Iris pigment epithelial cell (primary cell): ENCODE measurements around the gene DMWD.
A peak's percentile ranks its signal among the peaks of the same experiment; 100 is the strongest.
"Not testable (repeated sequence)": the region's sequence is repeated elsewhere in the genome, so short reads cannot be mapped to it uniquely, and the experiment has no call there.

ENCODE experiments used
- DNase-seq: peaks from one replicate; pipeline ENCODE4 v3.0.0-alpha.2; 2011; ENCODE audit warnings: low read depth

The DMWD gene

DNA sequence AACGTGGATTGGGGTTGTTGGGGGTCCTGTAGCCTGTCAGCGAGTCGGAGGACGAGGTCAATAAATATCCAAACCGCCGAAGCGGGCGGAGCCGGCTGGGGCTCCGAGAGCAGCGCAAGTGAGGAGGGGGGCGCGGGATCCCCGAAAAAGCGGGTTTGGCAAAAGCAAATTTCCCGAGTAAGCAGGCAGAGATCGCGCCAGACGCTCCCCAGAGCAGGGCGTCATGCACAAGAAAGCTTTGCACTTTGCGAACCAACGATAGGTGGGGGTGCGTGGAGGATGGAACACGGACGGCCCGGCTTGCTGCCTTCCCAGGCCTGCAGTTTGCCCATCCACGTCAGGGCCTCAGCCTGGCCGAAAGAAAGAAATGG, 22.8 kb downstream of the DMWD start:
- peak; percentile 54 for DNase-seq

GRCh38 chr19:45768984-45769782, 23.5 kb downstream of the DMWD start, which contains the start of gene SIX5:
TSS of gene SIX5 (minus strand) at chr19:45769252. CDS start at chr19:45768844, 408 bp downstream.
- DNase-seq = peak; percentile 97

DNA sequence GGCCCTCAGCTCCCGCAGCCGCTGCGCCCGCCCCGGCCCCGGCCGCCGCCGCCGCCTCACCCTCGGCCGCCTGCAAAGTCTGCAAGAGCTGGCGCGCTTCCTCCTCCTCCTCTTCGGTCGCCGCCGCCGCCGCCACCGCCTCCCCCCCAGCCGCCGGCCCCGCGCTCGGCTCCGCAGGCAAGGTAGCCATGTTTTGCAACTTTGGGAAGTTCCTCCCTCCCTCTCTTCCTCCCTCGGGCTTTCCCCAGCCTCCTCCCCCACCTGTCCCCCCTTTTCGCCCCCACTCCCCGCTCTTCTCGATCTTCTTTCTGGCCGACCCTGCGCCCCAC, 24.0 kb downstream of the DMWD start:
- peak; percentile 63 for DNase-seq

DNA sequence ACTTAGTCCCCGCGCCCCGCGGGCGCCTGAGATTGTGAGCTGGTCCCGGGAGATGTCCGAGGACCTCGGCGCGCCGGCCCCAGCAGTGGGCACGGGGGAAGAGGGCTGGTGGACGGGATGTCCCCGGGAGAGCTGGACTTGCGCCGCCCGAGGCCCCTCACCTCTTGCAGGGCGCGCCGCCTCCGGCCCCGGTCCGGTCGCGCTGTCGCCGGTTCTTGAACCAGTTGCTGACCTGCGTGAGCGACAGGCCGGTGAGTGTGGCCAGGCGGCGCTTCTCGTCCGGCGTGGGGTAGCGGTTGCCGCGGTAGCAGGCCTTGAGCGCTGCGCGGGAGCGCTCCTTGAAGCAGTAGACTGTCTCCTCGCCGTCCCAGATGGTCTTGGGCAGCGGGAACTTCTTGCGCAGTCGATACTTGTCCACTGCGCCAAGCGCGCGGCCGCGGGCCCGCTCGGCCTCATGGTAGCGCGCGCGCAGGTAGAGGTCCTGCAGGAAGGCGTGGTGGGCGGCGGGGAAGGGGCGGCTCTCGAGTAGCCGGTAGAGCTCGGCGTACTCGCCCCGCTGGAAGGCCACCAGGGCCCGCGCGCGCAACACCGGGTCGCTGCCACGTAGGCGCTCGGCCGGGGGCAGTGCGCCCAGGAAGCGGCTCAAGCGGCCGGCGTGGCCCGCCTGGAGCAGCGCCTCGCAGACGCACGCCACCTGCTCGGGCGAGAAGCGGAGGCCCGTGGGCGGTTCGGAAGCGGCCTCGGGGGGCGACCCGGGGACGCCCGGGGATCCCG, 24.6 kb downstream of the DMWD start:
- DNase-seq = peak; percentile 86

- peak; percentile 92 for DNase-seq
Observed at GRCh38 chr19:45767410-45767880, 25.2 kb downstream of the DMWD start.

DNA sequence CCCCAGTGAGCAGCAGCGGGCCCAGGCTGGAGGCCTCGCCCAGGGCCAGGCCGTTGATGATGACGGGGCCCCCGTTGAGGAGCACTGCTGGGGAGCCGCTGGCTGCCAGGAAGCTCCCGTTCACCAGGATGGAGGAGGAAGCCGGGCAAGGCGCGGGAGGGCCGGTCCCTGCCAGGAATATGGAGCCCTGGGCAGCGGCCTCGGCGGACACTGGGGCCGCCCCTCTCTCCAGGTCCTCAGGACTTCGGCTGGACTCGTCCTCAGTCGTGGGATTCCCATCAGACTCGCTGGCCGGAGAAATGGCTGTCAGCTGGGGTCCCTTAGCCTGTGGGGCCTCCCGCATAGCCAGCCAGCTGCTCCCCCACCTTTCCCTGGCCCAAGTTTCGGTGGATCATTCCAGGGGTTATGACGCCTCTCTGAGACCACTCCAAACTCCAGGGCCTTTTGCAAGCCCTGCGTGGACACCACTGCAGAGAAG, 25.7 kb downstream of the DMWD start:
- DNase-seq = peak; percentile 33

- no peak for DNase-seq
Observed at GRCh38 chr19:45766296-45766868, 26.3 kb downstream of the DMWD start.

- DNase-seq = no peak
Observed at GRCh38 chr19:45765702-45766295, 26.8 kb downstream of the DMWD start.

- no peak for DNase-seq
Observed at GRCh38 chr19:45764945-45765701, 27.5 kb downstream of the DMWD start.

- DNase-seq = no peak
Observed at GRCh38 chr19:45764475-45764874, 28.2 kb downstream of the DMWD start.

DNA sequence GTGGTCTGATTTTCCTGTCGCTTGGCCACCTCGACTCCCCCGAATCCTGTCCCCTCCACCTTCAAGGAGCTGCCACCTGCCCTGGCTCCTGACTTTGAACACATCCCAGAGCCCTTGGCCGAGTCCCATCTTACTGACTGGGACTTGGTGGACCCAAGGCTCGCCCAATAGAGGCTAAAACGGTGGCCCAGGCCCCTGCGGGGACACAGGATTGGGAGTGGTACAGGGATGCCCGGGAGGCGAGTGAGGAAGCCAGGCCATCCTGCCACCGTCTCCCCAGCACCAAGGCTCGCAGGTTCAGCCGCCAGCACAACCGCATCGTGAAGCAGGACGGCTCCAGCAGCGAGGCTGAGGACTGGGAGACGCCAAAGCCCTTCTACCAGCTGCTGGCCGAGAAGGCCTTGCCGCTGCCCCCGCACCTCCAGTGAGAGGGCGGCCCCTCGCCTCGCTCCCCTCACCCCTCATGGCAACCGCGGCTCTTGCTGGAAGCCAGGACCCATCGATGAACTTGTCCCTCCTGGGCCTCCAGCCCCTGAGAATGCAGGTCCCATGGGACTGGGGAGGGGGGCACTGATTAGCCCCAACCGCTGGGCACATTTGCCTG, 28.9 kb downstream of the DMWD start:
- no peak for DNase-seq

GRCh38 chr19:45762870-45763631, 29.6 kb downstream of the DMWD start:
- DNase-seq = no peak

DNA sequence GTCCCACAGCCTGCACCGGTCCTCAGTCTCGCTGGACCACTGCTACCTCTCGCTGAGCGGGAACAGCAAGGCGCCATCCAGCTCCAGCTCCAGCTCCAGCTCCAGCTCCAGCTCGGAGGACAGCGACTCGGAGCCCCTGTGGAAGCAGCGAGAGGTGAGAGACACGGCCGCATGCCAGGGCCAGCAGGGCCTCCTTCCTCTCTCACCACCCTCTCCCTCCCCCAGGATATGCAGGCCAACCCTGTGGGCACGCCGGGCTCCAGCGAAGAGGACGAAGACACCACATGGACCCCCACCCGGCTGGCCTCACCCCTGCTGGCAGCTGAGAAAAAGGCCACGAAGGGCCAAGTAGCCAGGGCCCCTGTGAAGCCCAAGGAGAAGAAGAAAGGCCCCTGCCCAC, 30.9 kb downstream of the DMWD start:
- no peak for DNase-seq

GRCh38 chr19:45758921-45759320, 33.7 kb downstream of the DMWD start:
- no peak for DNase-seq

- no peak for DNase-seq
Observed at GRCh38 chr19:45757695-45758094, 35.0 kb downstream of the DMWD start.

- DNase-seq = no peak
Observed at GRCh38 chr19:45754323-45754722, 38.3 kb downstream of the DMWD start.

DNA sequence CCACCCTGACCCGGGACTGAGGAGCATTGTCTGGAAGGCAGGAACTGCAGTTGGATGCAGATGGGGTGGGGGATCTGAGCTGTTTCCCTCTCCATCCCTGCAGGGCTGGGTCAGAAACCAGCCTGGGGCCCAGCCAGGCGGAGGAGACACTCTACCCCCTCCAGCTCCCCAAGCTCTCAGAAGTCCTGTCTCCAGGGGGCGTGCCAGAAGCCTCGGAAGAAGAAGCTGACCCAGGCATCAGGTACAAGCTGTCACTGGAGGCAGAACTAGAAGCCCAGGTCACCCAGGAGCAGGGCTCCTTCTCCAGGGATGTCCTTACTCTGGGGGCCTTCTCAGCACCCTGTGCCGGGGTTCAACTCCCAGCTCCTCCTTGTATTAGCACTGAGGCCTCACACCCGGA, 39.1 kb downstream of the DMWD start:
- DNase-seq = no peak

- no peak for DNase-seq
Observed at GRCh38 chr19:45752639-45753038, 40.0 kb downstream of the DMWD start.

GRCh38 chr19:45751483-45751882, 41.2 kb downstream of the DMWD start:
- DNase-seq = not testable (repeated sequence)

DNA sequence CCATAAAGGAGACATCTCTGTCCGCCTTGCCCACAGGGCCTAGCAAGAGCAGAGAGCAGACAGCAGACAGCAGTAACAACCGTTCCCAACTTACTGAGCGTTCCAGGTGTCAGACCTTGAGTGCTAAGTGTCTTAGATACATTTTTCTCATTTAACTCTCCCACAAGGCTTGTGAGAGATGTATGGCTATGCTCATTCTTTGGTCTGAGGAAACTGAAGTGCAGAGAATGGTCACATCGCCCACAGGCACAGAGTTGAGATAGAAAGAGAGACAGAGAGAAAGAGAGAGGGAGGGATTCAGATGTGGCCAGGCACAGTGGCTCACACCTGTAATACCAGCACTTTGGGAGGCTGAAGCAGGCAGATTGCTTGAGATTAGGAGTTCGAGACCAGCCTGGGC, 45.1 kb downstream of the DMWD start:
- DNase-seq = no peak

DNA sequence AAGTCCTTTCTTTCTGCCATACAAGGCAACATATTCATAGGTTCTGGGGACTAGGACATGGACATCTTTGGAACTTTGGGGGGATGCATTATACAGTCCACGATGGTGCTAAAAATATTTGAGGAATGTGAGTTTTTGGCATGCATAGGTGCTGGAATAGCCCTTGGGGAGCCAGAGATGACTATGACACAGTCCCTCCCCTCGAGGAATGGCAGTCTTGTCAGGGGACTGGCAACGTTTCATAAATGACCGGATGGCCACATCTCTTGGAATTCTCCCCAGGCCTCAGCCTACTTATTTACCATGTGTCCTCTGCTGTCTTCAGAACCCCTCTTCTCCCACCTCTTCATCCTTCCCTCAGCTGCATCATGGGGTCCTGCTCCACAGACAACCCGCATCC, 45.8 kb downstream of the DMWD start:
- DNase-seq = no peak
